ENCODE measurements around the gene TNNC1.

DNA sequence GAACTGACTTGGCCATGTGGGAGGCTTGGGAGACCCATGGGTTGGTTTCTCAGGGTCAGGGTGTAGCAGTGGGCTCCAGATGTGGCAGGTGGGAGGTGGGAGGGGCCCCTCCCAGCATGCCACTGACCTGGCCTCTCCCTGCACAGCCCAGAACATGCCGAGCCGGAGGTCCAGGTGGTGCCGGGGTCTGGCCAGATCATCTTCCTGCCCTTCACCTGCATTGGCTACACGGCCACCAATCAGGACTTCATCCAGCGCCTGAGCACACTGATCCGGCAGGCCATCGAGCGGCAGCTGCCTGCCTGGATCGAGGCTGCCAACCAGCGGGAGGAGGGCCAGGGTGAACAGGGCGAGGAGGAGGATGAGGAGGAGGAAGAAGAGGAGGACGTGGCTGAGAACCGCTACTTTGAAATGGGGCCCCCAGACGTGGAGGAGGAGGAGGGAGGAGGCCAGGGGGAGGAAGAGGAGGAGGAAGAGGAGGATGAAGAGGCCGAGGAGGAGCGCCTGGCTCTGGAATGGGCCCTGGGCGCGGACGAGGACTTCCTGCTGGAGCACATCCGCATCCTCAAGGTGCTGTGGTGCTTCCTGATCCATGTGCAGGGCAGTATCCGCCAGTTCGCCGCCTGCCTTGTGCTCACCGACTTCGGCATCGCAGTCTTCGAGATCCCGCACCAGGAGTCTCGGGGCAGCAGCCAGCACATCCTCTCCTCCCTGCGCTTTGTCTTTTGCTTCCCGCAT, 33.4 kb upstream of the TNNC1 start:
- TF ChIP-seq FOXK2 (IDR thresholded peaks at IDR 0.05) = no peak
- TF ChIP-seq, protein P1, sequence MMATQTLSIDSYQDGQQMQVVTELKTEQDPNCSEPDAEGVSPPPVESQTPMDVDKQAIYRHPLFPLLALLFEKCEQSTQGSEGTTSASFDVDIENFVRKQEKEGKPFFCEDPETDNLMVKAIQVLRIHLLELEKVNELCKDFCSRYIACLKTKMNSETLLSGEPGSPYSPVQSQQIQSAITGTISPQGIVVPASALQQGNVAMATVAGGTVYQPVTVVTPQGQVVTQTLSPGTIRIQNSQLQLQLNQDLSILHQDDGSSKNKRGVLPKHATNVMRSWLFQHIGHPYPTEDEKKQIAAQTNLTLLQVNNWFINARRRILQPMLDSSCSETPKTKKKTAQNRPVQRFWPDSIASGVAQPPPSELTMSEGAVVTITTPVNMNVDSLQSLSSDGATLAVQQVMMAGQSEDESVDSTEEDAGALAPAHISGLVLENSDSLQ (IDR thresholded peaks at IDR 0.05) = no peak
